Hematopoietic multipotent progenitor cell treated with erythropoietin and hydrocortisone succinate and interleukin-3 and kit ligand, for 4 days (in vitro differentiated cells): ENCODE results near the gene TTC16.
A peak's percentile ranks its signal among the peaks of the same experiment; 100 is the strongest.

ENCODE experiments used
- DNase-seq: peaks from one replicate; pipeline ENCODE4 v3.0.0-alpha.2; 2015

The TTC16 gene

DNA sequence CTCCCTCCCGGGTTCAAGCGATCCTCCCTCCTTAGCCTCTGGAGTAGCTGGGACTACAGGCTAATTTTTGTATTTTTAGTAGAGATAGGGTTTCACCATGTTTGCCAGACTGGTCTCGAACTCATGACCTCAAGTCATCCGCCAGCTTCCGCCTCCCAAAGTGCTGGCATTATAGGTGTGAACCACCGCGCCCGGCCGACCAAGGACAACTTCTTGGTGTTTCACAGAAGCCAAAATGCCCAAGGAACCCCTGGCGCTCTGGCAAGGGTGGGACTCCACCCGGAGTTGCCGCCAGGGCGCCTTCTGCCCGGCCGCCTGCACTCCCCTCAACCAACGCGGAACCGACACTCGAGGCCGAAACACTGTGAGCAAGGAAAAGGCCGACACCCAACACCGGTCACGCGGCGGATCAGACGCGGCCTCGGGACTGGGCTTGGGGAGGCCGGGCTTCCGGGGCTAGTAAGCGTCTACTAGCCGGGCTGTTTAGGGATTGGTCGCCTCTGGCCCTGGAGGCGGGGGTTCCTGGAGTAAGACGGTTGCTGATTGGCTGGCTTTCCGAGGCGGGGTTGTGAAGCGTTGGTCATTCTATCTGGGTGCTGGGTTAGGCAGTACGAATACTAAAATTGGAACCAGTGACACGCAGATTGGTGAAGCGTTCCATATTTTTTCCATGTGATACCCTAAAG is 16.8 kb upstream of the TTC16 start:
- peak; percentile 97 for DNase-seq

GRCh38 chr9:127700140-127700539 is 15.7 kb upstream of the TTC16 start:
- no peak for DNase-seq

DNA sequence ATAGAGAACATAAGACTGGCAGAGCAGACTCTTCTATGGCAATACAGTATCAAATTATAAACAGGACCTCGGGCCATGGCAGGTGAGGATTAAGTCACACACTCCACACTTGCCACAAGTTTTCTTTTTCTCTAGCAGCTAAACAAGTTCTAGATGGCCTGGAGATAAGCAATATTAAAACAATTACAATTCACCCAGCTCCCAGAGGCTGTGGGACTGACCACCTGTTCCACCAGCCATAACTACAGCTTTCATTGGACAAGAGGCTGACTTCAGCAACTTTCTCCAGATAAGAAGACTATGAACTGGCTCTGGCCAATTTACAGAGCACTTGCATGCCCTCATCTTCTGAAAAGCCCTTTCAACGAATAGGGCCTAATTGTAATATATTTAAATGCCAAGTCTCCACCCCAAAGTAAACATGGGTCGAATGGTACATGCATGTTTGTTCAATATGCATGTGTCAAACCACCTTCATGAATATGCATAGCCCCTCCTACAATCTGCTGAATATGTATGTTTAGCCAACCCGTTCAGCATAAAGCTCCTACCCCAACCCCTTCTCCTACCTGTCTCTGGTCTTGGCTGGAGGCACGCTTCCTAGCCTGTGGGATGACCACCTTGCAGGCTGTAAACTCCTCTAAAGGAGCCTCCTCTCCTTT is 15.2 kb upstream of the TTC16 start:
- DNase-seq = no peak

DNA sequence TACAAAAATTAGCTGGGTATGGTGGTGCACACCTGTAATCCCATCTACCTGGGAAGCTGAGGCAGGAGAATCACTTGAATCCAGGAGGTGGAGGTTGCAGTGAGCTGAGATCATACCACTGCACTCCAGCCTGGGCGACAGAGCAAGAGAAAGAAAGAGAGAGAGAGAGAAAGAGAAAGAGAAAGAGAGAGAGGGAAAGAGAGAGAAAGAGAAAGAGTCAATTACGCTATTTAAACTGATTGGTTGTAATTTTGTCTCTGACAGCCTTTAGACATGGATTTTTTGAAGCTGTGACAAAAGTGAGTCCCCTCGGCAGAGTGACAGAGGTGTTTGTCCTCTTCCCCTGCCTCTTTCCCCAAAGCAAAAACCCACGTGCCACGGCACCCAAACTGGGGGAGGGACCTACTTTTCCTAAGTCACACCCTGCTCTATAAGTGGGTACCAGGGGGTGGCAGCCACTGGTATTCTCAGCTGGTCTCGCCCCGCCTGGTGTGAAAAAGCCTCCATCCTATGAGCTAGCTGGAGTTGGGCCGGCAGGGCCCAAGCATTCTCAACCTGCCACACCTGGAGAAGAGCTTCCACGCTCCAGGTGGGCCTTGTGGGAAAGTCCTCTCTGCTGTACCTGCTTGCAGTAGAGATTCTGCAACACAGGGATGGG is 12.5 kb upstream of the TTC16 start:
- DNase-seq = no peak

DNA sequence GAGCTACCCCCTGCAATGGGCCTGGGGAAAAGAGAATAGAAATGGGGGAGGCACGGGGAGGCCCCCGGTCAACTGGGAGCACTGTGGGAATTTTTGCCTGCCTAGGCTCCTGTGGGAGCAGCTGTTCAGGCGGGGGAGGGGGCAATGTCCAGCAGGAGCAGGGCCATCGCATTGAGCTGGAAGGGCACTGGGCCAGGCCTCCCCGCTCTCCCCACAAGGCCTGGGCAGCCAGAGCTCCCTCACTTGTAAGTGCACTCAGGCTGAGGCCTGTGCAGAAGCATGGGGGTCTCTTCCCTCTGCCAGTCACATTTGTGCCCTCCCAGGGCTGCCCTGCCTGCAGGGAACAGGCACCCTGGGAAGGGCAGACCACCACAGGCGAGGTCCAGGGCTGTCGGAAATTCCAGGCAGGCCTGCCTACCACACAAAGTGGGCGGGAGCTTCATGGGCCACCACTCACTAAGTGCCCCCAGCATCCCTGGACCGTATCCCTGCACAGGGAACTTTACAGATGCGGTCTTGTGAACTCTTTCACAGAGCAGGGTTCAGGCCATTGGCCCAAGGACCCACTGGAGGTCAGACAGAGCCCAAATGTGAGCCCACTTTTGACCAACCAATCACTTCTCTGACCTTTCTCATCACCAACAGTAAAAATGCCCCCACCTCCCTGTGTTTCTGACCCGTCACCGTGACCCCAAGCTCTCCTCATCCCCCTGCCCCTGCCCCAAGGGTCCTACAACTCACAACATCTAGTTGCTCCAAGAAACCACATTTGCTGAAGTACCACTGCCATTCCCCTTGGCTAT is 10.1 kb upstream of the TTC16 start:
- DNase-seq = no peak

DNA sequence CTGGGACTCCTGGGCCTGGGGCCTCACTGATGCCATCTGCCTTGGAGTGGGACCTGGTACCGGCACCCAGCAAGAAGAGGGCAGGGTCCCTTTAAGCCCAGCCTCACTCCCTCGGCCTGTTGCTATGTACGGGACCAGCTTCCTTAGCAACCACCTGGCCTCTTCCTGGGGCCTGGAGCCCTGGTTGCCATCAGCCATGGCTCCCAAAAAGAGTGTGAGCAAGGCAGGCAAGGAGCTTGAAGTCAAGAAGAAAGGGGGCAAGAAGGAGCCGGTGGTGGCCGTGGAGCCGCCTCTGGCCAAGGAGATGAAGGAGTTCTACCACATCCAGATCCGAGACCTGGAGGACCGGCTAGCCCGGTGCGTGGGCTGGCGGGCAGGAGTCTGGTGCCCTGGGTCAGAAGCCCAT is 9.0 kb upstream of the TTC16 start, which contains the start of gene CFAP157:
Gene CFAP157 (plus strand): TSS at position 153 of the 406 bp plus-strand sequence. CDS start 44 bp downstream, at position 197.
- DNase-seq = no peak

- DNase-seq = peak; percentile 27
Measured at GRCh38 chr9:127707766-127708165, 8.1 kb upstream of the TTC16 start.

DNA sequence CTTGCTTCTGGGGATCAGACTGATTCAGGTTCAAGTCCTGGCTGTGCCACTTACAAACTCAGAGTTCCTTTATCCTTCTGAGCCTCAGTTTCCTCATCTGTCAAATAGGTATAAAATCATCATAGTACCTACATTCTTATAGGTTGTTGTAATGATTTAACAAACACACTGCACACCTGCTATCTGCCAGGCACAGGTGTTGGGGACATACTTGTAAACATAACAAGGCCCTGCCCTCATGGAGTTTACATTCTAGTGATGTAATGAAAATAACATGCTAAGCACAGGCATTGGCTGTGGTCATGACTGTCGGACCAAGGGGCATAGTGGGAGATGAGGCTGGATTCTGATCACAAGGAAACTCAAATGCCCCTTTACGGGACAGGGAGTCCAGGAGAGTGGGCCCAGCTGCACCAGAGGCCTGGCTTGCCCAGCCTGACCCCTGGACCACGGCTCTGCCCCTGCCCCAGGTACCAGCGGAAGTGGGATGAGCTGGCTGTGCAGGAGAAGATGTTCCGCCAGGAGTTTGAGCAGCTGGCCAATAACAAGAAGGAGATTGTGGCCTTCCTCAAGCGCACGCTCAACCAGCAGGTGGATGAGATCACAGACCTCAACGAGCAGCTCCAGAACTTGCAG is 6.8 kb upstream of the TTC16 start:
- DNase-seq = no peak

DNA sequence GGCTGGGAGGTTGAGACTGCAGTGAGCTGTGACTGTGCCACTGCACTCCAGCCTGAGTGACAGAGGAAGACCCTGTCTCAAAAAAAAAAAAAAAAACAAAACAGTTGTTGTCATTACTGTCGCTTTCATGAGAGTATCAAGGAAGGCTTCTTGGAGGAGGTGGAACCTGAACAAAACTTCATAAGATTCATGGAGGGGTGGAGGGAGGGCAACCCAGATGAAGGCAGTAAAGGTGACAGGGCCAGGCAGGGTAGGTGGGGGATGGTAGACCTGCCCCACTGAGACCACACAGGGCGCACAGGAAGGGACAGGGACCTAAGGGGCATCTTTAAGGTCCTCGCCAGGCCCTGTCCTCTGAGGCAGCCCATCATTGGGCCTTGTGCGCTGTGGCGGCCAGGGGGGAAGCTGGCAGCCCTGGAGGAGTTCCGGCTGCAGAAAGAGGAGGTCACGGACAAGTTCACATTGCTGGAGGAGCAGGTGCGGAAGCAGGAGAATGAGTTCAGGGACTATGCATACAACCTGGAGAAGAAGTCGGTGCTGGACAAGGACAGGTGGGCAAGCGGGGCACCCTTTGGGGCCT is 5.6 kb upstream of the TTC16 start:
- no peak for DNase-seq

- DNase-seq = peak; percentile 75
Measured at GRCh38 chr9:127711226-127711701, 4.6 kb upstream of the TTC16 start.

GRCh38 chr9:127711831-127712274 is 4.0 kb upstream of the TTC16 start:
- peak; percentile 29 for DNase-seq

DNA sequence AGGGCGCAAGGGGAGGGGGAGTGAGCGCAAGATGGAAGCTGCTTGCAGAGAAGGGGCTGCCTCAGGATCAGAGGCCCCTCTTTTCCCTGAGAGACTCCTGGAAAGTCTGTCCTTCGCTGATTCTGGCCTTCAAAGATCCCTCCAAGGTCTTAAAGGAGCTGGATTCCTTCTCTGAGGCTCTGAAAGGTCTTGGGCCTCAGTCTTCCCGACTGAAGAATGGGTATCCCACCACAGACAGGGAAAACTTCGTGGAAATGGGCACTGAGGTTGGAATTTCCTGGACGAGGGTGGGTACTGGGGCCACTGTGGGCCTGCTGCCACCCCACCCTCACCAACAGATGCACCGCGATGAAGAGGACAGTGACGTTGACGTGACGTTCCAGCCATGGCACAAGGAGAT is 3.5 kb upstream of the TTC16 start:
- DNase-seq = no peak

DNA sequence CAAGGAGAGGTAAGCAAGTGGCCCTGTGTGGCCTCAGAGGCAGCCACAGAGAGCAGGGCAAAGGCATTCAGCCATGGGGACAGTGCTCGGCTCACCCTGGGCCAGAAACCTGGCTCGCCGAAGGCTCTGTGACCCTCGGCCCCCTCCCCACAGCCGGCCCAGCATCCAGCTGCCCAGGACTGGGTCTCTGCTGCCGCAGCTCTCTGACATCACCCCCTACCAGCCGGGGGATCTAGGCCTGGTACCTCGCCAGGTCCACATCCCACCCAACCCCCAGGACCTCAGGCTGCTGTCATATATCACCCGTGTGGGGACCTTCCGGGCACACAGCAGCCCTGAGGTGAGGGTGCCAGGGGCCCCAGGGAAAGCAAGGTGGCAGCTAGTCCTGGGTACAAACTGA is 3.0 kb upstream of the TTC16 start:
- DNase-seq = no peak

DNA sequence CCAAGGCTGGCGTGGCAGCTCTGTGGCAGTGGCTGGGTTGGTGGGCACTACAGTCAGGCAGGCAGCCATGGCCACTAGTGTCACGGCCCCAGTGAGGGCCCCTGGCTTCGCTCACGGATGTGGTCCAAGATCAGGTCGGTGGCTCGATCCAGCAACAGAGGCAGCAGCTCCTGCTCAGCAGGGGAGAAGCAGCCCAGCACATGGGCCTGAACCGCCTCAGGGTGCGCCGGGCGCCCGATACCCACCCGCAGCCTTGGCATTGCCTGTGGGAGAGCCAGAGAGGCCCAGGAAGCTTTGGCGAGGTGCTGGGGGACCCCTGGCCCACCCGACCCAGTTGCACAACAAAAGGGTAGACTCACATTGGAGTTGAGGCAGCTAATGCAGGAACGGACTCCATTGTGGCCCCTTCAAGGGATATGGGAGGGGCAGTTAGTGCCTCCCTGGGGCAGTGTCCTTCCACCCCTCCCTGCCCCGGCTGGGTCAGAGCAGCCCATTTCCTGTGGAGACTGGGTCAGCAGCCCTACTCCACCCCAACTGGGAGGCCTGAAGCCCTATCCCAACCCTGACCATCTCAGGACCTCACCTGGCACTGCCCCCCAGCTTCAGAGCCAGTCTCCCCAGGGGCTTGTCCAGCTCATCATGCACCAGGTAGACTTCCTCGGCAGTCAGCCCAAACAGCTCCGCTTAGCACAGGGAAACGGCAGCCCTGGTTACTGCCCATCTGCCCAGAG is 1.7 kb upstream of the TTC16 start:
- DNase-seq = no peak

GRCh38 chr9:127714951-127715469 is 869 bp upstream of the TTC16 start:
- DNase-seq = peak; percentile 42

- DNase-seq = no peak
Measured at GRCh38 chr9:127716412-127716811, 533 bp downstream of the TTC16 start.

DNA sequence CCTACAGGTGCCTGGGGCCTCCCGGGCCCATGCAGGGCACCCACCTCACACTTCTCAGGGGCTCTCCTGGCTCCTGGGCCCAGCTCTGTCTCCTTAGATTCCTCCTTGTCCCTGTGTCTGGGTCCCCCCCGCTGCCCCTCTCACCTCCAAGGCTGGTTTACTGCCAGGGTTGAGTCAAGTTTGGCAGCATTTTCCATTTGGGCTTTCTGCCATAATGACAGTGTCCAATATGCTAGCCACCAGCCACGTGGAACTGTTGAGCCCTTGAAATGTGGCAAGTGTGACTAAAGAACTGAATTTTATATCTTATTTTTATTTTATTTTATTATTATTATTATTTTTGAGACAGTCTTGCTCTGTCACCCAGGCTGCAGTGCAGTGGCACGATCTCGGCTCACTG is 1.9 kb downstream of the TTC16 start:
- DNase-seq = no peak

- no peak for DNase-seq
Measured at GRCh38 chr9:127720031-127720864, 4.4 kb downstream of the TTC16 start.

DNA sequence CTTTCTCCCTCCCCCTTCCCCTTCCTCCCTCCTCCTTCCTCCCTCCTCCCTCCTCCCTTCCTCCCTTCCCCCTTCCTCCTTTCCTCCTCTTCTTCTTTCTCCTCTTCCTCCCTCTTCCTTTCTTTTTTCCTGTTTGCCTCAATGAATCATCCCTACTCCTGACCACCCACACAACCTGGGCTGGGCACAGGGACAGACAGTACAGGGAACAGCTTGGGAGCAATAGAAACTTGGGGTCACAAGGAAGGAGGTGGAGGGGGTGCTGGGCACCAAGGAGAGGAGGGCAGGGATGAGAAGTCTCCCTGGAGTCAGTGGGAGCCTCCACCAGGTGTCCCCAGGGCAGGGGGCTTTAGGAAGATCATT is 5.0 kb downstream of the TTC16 start:
- no peak for DNase-seq

GRCh38 chr9:127721391-127721821 is 5.5 kb downstream of the TTC16 start:
- no peak for DNase-seq
